GM12864 (cell line): ENCODE data around the gene CLCN1.

Experiments
- DNase-seq: peaks from one replicate; pipeline ENCODE4 v3.0.0-alpha.2; 2011; ENCODE audit warnings: low read depth
- H3K4me3 ChIP-seq: 2 replicates; pipeline ENCODE4 v1.5.1; 2011; ENCODE audit warnings: mild to moderate bottlenecking, low read depth, low read length, control low read depth
- TF ChIP-seq, protein P1 (sequence below): IDR thresholded peaks from 2 replicates; pipeline ENCODE4 v1.5.1; 2011; ENCODE audit warnings: low read depth, mild to moderate bottlenecking, moderate library complexity, low read length, control low read depth, inconsistent platforms; ENCODE audit errors: missing control alignments

Gene CLCN1

DNA sequence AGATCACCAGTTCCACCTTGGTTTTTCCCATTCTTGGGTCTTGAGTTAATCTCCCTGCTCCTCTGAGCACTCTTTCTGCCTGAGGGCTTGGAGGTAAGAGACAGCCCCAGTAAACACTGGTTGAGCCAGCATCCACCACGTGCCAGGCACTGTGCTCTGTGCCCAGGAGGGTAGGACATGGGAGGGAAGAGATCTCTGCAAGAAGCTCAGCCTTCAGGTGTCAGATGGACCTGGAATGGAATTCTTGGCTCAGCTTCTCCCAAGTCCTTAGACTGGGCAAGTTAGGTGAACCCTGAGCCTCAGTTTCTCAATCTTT lies 67.7 kb downstream of the CLCN1 start:
- no peak overlapping the region for H3K4me3 ChIP-seq

DNA sequence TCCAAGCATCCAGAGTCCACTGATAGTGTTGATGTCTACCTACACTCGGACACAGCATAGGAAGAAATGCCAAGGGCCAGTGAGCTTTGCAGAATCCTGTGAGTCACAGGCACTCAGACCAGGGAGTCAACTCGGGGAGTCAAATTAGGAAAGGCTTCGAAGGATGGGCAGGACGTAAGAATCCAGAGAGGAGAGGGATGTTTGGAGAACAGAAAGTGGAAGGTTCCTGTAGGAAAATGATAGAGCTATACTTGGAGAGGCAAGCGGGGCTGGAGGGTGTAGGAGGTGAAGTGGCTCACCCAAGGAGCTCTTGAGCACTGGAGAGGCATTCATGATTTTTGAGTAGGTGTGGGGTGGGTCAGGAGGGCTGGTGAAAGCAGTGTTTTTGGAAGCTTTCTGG lies 68.2 kb downstream of the CLCN1 start:
- TF ChIP-seq, protein P1, sequence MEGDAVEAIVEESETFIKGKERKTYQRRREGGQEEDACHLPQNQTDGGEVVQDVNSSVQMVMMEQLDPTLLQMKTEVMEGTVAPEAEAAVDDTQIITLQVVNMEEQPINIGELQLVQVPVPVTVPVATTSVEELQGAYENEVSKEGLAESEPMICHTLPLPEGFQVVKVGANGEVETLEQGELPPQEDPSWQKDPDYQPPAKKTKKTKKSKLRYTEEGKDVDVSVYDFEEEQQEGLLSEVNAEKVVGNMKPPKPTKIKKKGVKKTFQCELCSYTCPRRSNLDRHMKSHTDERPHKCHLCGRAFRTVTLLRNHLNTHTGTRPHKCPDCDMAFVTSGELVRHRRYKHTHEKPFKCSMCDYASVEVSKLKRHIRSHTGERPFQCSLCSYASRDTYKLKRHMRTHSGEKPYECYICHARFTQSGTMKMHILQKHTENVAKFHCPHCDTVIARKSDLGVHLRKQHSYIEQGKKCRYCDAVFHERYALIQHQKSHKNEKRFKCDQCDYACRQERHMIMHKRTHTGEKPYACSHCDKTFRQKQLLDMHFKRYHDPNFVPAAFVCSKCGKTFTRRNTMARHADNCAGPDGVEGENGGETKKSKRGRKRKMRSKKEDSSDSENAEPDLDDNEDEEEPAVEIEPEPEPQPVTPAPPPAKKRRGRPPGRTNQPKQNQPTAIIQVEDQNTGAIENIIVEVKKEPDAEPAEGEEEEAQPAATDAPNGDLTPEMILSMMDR: no peak
- DNase-seq: no peak
- no peak overlapping the region for H3K4me3 ChIP-seq

More for the DNA sequence above, 67.7 kb downstream of the CLCN1 start:
- TF ChIP-seq, protein P1: no peak
- no peak for DNase-seq

DNA sequence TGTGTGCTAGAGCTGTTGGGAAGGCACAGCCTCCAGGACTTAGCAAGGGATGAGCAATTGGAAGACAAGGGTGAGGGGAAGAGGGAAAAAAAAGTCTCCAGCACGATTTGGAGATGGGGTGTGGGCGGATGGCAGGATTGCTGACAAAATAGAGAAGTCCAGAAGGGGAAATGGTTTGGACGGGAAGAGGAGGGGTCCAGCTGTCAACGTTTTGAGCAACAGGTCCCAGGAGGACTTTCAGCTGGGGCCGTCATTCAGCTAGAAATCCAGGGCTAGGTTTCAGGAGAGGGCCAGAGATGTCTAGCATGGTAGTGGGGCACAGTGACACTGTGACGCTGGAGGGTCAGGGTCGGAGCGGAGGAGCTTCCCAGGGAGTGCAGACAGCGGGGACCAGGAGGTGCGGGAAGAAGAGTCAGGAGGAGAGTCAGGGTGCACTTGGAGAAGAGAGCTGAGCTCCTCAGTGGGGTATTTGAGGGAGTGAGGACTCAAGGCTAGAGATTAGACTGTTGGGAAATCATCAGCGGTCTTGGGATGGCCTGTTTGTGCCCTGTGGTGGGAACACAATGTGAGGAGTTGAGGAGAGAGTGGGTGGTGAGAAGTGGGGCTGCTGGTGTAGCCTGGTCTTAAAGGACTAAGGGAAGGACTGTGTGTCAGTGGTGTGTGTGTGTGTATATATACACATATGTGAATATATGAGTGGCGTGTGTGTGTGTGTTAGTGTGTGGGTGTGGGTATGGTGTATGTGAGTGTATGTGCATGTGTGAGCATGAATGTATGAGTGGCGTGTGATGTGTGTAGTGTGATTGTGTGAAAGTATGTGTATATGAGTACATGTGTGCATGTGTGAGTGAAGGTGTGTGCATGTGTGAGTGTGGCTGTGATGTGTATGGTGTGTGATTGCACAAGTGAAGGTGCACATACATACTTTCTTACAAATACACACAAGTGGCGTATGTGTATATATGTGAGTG lies 69.0 kb downstream of the CLCN1 start:
- H3K4me3 ChIP-seq: no peak overlapping the region
- no peak for DNase-seq
- TF ChIP-seq, protein P1: no peak

GRCh38 chr7:143385891-143386781 lies 70.2 kb downstream of the CLCN1 start:
- DNase-seq: no peak
- TF ChIP-seq, protein P1: no peak
- H3K4me3 ChIP-seq: no peak overlapping the region

DNA sequence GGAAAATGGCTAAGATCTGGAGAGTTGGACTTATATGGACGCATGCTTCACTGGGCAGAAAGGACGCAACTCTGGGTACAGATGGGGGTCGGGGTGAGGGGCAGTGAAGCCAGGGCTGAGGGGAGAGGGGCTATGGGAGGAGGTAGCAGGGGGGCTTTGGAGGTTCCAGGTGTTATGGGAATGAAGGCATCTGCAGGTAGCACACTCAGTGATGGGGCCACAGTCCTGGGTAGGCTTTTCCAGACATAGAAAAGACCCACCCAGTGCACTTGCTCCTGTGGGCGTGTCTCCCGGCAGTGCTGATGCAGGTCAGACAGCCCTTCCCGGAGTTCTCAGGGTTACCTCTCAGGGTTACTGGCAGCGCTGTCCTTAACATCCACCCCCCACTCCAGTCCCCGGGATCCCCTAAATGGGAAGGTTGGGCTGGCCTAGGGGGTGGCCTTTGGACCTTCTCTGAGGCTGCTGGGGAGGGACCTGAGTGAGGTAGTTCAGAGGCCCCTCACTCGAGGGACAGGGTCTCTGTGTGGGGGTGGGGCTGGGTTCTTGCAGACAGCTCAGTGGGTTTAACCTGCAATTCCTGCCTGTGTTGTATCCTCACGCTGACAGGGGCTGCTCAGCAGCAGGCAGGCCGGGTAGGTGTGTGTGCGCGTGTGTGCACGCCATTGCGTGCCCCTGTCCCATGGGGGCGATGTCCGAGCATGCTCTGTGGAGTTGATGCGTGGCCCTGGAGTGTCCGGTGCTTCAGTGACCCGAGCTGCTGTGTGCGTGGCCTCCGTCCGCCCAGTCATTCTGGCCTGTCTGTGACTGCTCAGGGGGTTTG lies 71.5 kb downstream of the CLCN1 start:
- no peak overlapping the region for H3K4me3 ChIP-seq
- no peak for DNase-seq
- TF ChIP-seq, protein P1: no peak

- TF ChIP-seq, protein P1: no peak
- H3K4me3 ChIP-seq: no peak overlapping the region
- DNase-seq: no peak
Observed at GRCh38 chr7:143388051-143388450, 72.1 kb downstream of the CLCN1 start.
